Spleen (tissue), 7 donors: Measurements from ENCODE around the gene DENR.

ENCODE experiments used
- CTCF ChIP-seq, 11 experiments: fragments of 200-600 bp in 7 of 11; fragments of 450-650 bp in 4 of 11; sonication (generic) in 4 of 11; IDR thresholded peaks in 8 of 11; conservative IDR thresholded peaks in 3 of 11; 1 replicate in 7 of 11; 2 replicates in 4 of 11; pipeline versions ENCODE4 v1.4.0 to v1.8.0; 2016 to 2021; ENCODE audit warnings: antibody characterized with exemption in 11 of 11, inconsistent platforms in 4 of 11, mild to moderate bottlenecking in 1 of 11
- POLR2AphosphoS5 ChIP-seq, 3 donors: sonication (generic); formaldehyde crosslinking; IDR thresholded peaks; one replicate each; pipeline ENCODE4 v1.5.1; 2017; ENCODE audit warnings: antibody characterized with exemption in 3 of 3
- donor health status: DM: no; HTN: no; CAD: no; lungs with moderate emphysema.
- donor health status: DM: no; HTN: no; CAD: no.
- donor health status: DM: no; HTN: no; CAD: no.

GRCh38 chr12:122732170-122732569, 20.5 kb upstream of the DENR start:
- TF ChIP-seq CTCF (IDR thresholded peaks at IDR 0.05 in 8 of 11, conservative IDR thresholded peaks at IDR 0.05 in 3 of 11) (no peak), POLR2AphosphoS5 (IDR thresholded peaks at IDR 0.05) (no peak)
